ENCODE measurements around the gene MTNR1B. TPM values are rescaled to one million over a fixed set of nuclear protein-coding genes. Genes with fewer than 3 reads are reported as not detected.

MTNR1B gene
- polyA plus RNA-seq, 2 of the 4 experiments (the other 2 are of a cell fraction): not detected

DNA sequence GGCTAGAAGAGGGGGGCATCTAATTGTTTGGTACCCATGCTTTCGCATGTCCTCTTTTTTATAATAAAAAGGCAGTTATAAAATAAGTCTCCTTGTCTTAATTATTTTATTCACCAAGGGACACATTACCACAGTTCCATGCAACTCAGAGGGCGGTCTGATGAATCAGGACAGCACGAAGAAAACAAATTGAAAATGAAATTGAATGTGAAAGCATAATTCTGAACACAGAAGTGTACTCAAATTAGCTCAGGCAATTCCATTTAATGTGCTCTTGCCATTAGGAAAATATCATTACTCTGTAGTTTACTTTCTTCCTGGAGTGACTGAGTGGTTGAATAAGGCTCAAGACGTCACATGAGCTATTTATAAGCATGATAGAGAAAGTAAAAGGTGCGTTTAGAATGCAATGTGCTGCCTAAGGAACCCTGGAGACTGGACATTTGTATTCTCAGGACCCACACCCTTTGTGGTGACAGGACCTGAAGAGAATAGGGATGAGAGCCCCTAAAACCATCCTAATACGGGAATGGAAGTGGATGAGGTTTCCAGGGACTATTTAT lies 59.6 kb downstream of the MTNR1B start (continued):
- no peak for TF ChIP-seq CBX2 (IDR thresholded peaks at IDR 0.05; ENCODE audit: borderline replicate concordance, low read depth)
- TF ChIP-seq, protein P1, sequence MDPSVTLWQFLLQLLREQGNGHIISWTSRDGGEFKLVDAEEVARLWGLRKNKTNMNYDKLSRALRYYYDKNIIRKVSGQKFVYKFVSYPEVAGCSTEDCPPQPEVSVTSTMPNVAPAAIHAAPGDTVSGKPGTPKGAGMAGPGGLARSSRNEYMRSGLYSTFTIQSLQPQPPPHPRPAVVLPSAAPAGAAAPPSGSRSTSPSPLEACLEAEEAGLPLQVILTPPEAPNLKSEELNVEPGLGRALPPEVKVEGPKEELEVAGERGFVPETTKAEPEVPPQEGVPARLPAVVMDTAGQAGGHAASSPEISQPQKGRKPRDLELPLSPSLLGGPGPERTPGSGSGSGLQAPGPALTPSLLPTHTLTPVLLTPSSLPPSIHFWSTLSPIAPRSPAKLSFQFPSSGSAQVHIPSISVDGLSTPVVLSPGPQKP (IDR thresholded peaks at IDR 0.05; ENCODE audit: low read depth, low read length): no peak

DNA sequence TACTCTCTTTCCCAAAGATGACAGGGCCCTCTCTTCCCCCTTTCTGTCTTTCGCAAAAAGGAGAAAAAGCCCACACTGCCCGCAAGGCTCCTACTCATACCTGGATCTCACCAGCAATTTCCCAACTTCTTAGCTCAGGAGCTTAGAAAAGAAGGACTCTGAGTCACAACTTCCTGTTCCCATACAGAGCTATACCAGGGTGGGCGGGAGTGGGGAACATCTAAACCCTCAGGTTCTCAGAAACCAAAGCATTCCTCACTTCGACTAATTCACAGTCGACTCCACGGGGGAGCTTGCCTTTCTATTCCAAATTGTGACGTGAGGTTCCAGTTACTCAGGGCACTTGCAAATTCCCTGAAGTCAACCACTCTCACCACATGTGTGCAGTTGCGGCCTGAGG lies 61.9 kb downstream of the MTNR1B start:
- WGBS (ENCODE audit: missing lambda C conversion rate): 94% methylated on average over 8 of the region's 8 CpGs
- CTCF ChIA-PET: no interaction called here
- H3K9me3 ChIP-seq: no peaks in the 10 kb centered on the region
- DNase-seq (ENCODE audit: low read depth in 1 of 2, low spot score in 1 of 2): no peak
- POLR2A ChIA-PET: no interaction called here
- H3K4me1 ChIP-seq: no peaks in the 10 kb centered on the region
- no peak overlapping the region for H3K4me2 ChIP-seq
- no peak for TF ChIP-seq RFX5 (IDR thresholded peaks at IDR 0.05)
- H3K4me3 ChIP-seq: no peak overlapping the region
- no peak for ATAC-seq
- no peak overlapping the region for H3K27ac ChIP-seq
- FAIRE-seq: no peak

Small RNAs within 50 kb of the gene (small RNA-seq; reads per million reads assigned to genes)
- 0 reads per million in 6 experiments for gene SNRPGP16

Other genes with a start within 250 kb of the MTNR1B start
- 24.8 and 30.5 TPM in 2 replicates for gene SLC36A4, start 228.3 kb downstream of the MTNR1B start, polyA plus RNA-seq (2011; rRNA removed)
- 20.5 to 24.5 TPM (median 24.1 TPM) in 3 replicates for gene SLC36A4, start 228.3 kb downstream of the MTNR1B start, polyA plus RNA-seq (2017; fragmentation: RNase III; extraction: RNeasy Plus Mini Kit Qiagen cat#74134 plus additional on column Dnase treatment)

Measured in A549 (cell line).